ENCODE results near the gene ZBTB16. TPM values are rescaled to one million over a fixed set of nuclear protein-coding genes. Genes with fewer than 3 reads are reported as not detected.

Gene ZBTB16
- total and polyA plus RNA-seq, 2 of the 4 experiments (the other 2 are of a cell fraction) = not detected

GRCh38 chr11:114281388-114281956 is 222.0 kb downstream of the ZBTB16 start (continued):
- no peak for TF ChIP-seq ELK1 (IDR thresholded peaks at IDR 0.05; ENCODE audit: borderline replicate concordance, low read depth, low read length)
- no peak for TF ChIP-seq POLR2A (IDR thresholded peaks at IDR 0.05; ENCODE audit: low read depth, low read length)
- TF ChIP-seq, protein P1, sequence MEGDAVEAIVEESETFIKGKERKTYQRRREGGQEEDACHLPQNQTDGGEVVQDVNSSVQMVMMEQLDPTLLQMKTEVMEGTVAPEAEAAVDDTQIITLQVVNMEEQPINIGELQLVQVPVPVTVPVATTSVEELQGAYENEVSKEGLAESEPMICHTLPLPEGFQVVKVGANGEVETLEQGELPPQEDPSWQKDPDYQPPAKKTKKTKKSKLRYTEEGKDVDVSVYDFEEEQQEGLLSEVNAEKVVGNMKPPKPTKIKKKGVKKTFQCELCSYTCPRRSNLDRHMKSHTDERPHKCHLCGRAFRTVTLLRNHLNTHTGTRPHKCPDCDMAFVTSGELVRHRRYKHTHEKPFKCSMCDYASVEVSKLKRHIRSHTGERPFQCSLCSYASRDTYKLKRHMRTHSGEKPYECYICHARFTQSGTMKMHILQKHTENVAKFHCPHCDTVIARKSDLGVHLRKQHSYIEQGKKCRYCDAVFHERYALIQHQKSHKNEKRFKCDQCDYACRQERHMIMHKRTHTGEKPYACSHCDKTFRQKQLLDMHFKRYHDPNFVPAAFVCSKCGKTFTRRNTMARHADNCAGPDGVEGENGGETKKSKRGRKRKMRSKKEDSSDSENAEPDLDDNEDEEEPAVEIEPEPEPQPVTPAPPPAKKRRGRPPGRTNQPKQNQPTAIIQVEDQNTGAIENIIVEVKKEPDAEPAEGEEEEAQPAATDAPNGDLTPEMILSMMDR (conservative IDR thresholded peaks at IDR 0.05; ENCODE audit: low read depth, low read length) = no peak

Measured in IMR-90 (cell line).